Esophagus muscularis mucosa (tissue), 4 donors: ENCODE data around the gene EXOC1L.

Experiments used
- EP300 ChIP-seq: sonication (generic); formaldehyde crosslinking; IDR thresholded peaks from one replicate; pipeline ENCODE4 v1.6.1; 2017; ENCODE audit warnings: antibody characterized with exemption
- POLR2A ChIP-seq: fragments of 450-650 bp; IDR thresholded peaks from one replicate; pipeline ENCODE4 v1.6.1; 2017; ENCODE audit warnings: antibody characterized with exemption, moderate library complexity, mild to moderate bottlenecking, low read depth
- POLR2AphosphoS5 ChIP-seq, 2 donors: sonication (generic); formaldehyde crosslinking; IDR thresholded peaks; one replicate each; pipeline ENCODE4 v1.6.1; 2017; ENCODE audit warnings: antibody characterized with exemption in 2 of 2
- TF ChIP-seq, protein P1 (sequence below), 3 experiments: fragments of 200-600 bp in 2 of 3; fragments of 450-650 bp in 1 of 3; sonication (generic) in 2 of 3; IDR thresholded peaks; one replicate each; pipeline ENCODE4 v1.5.1; 2017 to 2019; ENCODE audit warnings: antibody characterized with exemption in 3 of 3, mild to moderate bottlenecking in 2 of 3, moderate library complexity in 1 of 3

DNA sequence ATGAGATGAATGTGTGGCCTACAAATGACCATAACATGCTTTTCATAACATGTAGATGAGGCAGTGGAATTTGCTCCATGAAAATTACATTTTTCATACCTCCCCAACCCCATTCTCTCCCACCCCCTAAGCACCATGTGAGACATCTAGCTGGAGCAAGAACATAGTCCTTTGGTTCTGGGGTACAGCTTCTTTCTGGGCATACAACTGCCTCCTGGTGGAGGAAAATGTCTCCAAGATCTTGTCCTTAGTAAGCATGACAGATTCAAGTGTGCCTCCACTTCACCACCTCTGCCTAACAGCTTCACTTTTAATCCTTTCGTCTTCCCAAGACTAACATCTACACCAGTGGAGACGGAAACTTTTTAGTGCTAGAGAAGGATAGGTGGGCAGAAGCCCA lies 8.0 kb downstream of the EXOC1L start:
- TF ChIP-seq, protein P1, sequence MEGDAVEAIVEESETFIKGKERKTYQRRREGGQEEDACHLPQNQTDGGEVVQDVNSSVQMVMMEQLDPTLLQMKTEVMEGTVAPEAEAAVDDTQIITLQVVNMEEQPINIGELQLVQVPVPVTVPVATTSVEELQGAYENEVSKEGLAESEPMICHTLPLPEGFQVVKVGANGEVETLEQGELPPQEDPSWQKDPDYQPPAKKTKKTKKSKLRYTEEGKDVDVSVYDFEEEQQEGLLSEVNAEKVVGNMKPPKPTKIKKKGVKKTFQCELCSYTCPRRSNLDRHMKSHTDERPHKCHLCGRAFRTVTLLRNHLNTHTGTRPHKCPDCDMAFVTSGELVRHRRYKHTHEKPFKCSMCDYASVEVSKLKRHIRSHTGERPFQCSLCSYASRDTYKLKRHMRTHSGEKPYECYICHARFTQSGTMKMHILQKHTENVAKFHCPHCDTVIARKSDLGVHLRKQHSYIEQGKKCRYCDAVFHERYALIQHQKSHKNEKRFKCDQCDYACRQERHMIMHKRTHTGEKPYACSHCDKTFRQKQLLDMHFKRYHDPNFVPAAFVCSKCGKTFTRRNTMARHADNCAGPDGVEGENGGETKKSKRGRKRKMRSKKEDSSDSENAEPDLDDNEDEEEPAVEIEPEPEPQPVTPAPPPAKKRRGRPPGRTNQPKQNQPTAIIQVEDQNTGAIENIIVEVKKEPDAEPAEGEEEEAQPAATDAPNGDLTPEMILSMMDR (IDR thresholded peaks at IDR 0.05): no peak
- no peak for TF ChIP-seq POLR2A
- TF ChIP-seq EP300: no peak
- no peak for TF ChIP-seq POLR2AphosphoS5 (IDR thresholded peaks at IDR 0.05)
